Esophagus (tissue), 2 donors: Measurements from ENCODE around the gene PRDM2. TPM values are rescaled to one million over a fixed set of nuclear protein-coding genes. Genes with fewer than 3 reads are reported as not detected.
A peak's percentile ranks its signal among the peaks of the same experiment; 100 is the strongest.

Experiments used
- H3K27ac ChIP-seq, 2 donors: one replicate each; pipeline ENCODE4 v1.5.1; 2013; ENCODE audit warnings: low read depth in 2 of 2, mild to moderate bottlenecking in 2 of 2, inconsistent platforms in 1 of 2, low read length in 1 of 2, moderate library complexity in 1 of 2
- H3K27me3 ChIP-seq, 2 donors: one replicate each; pipeline ENCODE4 v1.6.1; 2013; ENCODE audit warnings: low read length in 2 of 2, control low read depth in 1 of 2, mild to moderate bottlenecking in 1 of 2; ENCODE audit not compliant: insufficient read depth in 2 of 2, control insufficient read depth in 1 of 2
- H3K36me3 ChIP-seq, 2 donors: one replicate each; pipeline ENCODE4 v1.6.1; 2013; ENCODE audit warnings: low read length in 1 of 2; ENCODE audit not compliant: control insufficient read depth in 2 of 2, insufficient read depth in 2 of 2
- H3K4me1 ChIP-seq, 2 donors: one replicate each; pipeline ENCODE4 v1.6.1; 2013; ENCODE audit warnings: low read length in 1 of 2; ENCODE audit not compliant: control insufficient read depth in 2 of 2, insufficient read depth in 2 of 2
- H3K4me3 ChIP-seq, 2 donors: one replicate each; pipeline ENCODE4 v1.5.1; 2013; ENCODE audit warnings: low read length in 2 of 2, mild to moderate bottlenecking in 2 of 2, low read depth in 1 of 2, moderate library complexity in 1 of 2
- H3K9me3 ChIP-seq, 2 donors: one replicate each; pipeline ENCODE4 v1.6.1; 2013; ENCODE audit warnings: mild to moderate bottlenecking in 2 of 2, low read depth in 1 of 2, low read length in 1 of 2, moderate library complexity in 1 of 2; ENCODE audit not compliant: control insufficient read depth in 2 of 2, insufficient read depth in 1 of 2
- WGBS, 2 donors: extraction: QIAGEN DNeasy Blood & Tissue Kit; methylation state at CpG; one replicate each; pipeline ENCODE4 v1.1.7; 2013; 5-methylcytosine and 5-hydroxymethylcytosine counted together
- polyA plus RNA-seq, 2 donors: library from polyadenylated mRNA; stranded (reverse); fragments of 200-250 nt; gene quantifications; one replicate each; pipeline ENCODE4 v1.2.3, GENCODE V29; 2013
- donor health status: healthy with polysubstance abuse.
- donor health status: Bipolar disorder and iron deficiency.

PRDM2 gene, protein sequence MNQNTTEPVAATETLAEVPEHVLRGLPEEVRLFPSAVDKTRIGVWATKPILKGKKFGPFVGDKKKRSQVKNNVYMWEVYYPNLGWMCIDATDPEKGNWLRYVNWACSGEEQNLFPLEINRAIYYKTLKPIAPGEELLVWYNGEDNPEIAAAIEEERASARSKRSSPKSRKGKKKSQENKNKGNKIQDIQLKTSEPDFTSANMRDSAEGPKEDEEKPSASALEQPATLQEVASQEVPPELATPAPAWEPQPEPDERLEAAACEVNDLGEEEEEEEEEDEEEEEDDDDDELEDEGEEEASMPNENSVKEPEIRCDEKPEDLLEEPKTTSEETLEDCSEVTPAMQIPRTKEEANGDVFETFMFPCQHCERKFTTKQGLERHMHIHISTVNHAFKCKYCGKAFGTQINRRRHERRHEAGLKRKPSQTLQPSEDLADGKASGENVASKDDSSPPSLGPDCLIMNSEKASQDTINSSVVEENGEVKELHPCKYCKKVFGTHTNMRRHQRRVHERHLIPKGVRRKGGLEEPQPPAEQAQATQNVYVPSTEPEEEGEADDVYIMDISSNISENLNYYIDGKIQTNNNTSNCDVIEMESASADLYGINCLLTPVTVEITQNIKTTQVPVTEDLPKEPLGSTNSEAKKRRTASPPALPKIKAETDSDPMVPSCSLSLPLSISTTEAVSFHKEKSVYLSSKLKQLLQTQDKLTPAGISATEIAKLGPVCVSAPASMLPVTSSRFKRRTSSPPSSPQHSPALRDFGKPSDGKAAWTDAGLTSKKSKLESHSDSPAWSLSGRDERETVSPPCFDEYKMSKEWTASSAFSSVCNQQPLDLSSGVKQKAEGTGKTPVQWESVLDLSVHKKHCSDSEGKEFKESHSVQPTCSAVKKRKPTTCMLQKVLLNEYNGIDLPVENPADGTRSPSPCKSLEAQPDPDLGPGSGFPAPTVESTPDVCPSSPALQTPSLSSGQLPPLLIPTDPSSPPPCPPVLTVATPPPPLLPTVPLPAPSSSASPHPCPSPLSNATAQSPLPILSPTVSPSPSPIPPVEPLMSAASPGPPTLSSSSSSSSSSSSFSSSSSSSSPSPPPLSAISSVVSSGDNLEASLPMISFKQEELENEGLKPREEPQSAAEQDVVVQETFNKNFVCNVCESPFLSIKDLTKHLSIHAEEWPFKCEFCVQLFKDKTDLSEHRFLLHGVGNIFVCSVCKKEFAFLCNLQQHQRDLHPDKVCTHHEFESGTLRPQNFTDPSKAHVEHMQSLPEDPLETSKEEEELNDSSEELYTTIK (N-terminal part only)
- polyA plus RNA-seq: 10 to 100 TPM; 12.1 to 16.0 TPM

DNA sequence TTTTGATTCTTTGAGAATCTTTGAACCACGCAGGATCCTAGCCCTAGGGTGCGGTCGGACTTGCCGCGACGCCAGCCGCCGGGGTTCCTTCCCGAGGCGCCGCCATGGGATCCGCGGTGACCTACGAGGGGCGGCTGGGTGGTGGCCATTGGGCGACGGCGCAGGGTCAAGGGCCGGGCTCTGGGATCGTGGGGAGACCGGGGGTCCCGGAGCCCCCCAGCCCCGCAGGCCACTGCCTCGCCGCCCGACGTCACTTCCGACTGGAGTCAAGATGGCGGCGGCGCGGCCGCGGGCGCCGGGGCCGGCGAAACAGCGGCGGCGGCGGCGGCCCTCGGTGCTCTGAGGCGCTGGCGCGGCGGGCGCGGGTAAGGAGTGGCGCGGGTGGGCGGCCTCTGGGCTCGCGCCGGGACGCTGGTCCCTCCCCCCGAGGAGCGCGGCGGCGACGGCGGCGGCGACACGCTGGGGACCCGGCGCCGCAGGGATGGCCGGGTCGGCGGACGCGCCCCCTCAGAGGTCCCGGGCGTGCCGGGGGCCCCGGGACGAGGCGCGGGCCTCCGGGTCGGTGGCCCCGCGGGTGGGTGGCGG is at the start of gene PRDM2:
Gene PRDM2 (plus strand): TSS at position 253 of the 585 bp plus-strand sequence. CDS start 15,418 bp downstream, outside the sequence.
- WGBS, 2 donors: 0 to 1% methylated on average over 62 to 87 of the region's 87 CpGs
- peak within 1 kb of the TSS; percentile 70 to 79 for H3K4me3 ChIP-seq
- H3K4me1 ChIP-seq: peaks cover 0 to 4% of the 10 kb centered on the region in 2 donors

DNA sequence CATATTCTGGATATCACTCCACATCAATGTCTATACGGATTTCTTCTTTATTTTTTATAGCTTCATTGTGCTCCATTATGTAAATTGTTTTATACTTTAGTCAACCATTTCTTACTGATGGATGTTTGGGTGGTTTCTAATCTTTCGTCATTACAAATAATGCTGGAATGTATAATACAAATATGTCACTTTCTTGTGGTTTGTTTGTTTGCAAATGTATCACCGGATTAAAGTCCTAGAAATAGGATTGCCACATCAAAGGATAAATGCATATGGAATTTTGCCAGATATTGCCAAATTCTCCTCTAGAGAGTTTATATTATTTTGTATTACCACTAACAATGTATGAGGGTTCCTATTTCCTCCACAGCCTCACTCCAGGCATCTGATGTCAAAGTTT is 48.7 kb upstream of the PRDM2 start:
- no peak overlapping the region for H3K27ac ChIP-seq
- H3K27me3 ChIP-seq: no peaks in the 10 kb centered on the region
- H3K36me3 ChIP-seq: no peaks in the 10 kb centered on the region
- no peak overlapping the region for H3K4me3 ChIP-seq
- H3K9me3 ChIP-seq: no peaks in the 10 kb centered on the region
- WGBS, 2 donors: 30 to 37% methylated on average over 3 of the region's 3 CpGs
- no peaks in the 10 kb centered on the region for H3K4me1 ChIP-seq

More for the DNA sequence above, at the start of gene PRDM2:
- no peaks in the 10 kb centered on the region for H3K9me3 ChIP-seq
- H3K36me3 ChIP-seq: no peaks in the 10 kb centered on the region
- H3K27ac ChIP-seq: peak within 1 kb of the TSS; percentile 93 to 97
- H3K27me3 ChIP-seq: no peaks in the 10 kb centered on the region

DNA sequence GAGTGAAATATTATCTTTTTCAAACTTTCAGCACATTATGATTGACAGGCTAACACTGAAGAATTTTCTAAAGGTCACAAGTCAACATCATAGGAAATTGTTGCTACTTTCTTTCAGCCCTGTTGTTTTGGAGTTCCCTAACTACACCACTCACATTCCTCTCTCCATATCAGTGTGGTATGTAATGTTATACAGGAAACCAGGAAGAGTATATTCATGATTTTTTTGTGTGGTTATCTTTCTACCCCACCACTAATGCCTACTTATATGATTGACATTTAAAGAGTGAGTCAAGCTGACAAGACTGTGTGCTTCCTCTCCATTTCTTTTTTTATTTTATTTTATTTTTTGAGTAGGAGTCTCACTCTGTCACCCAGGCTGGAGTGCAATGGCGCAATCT is 47.8 kb upstream of the PRDM2 start:
- no peak overlapping the region for H3K27ac ChIP-seq
- H3K27me3 ChIP-seq: no peaks in the 10 kb centered on the region
- no peaks in the 10 kb centered on the region for H3K4me1 ChIP-seq
- H3K4me3 ChIP-seq: no peak overlapping the region
- WGBS, 2 donors: 92 to 100% methylated on average over 1 of the region's 1 CpG
- no peaks in the 10 kb centered on the region for H3K36me3 ChIP-seq
- H3K9me3 ChIP-seq: no peaks in the 10 kb centered on the region

DNA sequence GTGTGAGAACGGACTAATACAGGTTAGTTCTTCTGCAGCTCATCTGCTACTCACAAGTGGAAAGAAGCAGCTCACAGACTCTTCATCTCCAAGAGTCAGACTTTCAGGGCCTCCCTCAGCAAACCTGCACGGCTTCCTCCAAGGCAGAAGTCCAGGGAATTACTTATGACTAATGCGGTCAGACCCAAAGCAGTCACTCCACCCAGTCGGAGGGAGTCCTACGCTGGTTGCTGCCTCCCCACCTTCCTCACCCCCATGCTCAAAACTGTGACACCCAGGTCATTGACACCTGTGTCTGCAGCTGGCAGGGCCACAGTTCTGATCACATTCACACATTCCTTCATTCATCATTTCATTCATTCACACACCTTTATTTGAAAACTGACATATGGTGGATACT is 38.4 kb upstream of the PRDM2 start:
- no peaks in the 10 kb centered on the region for H3K36me3 ChIP-seq
- H3K27me3 ChIP-seq: no peaks in the 10 kb centered on the region
- WGBS, 2 donors: 50 to 57% methylated on average over 5 of the region's 5 CpGs
- no peaks in the 10 kb centered on the region for H3K9me3 ChIP-seq
- peaks cover 0 to 2% of the 10 kb centered on the region in 2 donors for H3K4me1 ChIP-seq
- H3K4me3 ChIP-seq: no peak overlapping the region
- H3K27ac ChIP-seq: peak overlapping the region in 1 of 2 donors; percentile 30

DNA sequence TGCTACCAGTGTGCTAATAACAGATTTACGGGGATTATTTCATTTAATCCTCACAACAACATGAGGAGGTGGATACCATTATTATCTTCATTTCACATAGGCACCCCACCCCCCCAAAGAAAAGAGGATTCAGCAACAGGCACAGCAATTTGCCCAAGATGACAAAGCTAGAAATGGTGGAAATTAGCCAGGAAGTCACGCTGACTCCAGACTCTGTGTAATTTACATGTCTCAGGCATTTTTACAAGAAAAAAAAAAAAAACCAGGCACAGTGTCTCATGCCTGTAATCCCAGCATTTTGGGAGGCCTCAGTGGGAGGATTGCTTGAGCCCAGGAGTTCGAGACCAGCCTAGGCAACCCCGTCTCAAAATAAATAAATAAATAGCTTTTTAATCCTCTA is 37.5 kb upstream of the PRDM2 start:
- no peaks in the 10 kb centered on the region for H3K36me3 ChIP-seq
- H3K27me3 ChIP-seq: no peaks in the 10 kb centered on the region
- no peaks in the 10 kb centered on the region for H3K9me3 ChIP-seq
- H3K27ac ChIP-seq: no peak overlapping the region
- H3K4me1 ChIP-seq: peaks cover 0 to 2% of the 10 kb centered on the region in 2 donors
- WGBS, 2 donors: 43 to 46% methylated on average over 4 of the region's 4 CpGs
- H3K4me3 ChIP-seq: no peak overlapping the region

DNA sequence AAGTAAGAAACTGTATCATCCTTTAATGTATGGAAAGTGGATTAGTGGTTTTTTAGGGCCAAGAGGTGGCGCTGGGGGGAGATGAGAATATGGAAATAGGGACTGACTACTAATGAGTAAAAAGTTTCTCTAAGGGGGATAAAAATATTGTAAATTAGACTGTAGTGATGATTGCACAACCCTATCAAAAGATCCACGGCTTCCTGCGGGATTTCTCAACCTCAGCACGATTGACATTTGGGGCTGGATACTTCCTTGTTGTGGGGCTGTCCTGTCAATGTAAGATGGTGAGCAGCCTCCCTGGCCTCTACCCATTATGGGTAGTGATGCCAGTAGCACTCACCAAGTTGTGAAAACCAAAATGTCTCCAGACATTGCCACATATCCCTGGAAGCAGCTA is 36.0 kb upstream of the PRDM2 start:
- Histone ChIP-seq H3K4me3 (no peak overlapping the region), H3K36me3 (no peaks in the 10 kb centered on the region), H3K27me3 (no peaks in the 10 kb centered on the region), H3K9me3 (no peaks in the 10 kb centered on the region), H3K27ac (peak overlapping the region; percentile 45 to 47), H3K4me1 (peaks cover 0 to 2% of the 10 kb centered on the region in 2 donors)
- WGBS, 2 donors: 45 to 51% methylated on average over 4 of the region's 4 CpGs

DNA sequence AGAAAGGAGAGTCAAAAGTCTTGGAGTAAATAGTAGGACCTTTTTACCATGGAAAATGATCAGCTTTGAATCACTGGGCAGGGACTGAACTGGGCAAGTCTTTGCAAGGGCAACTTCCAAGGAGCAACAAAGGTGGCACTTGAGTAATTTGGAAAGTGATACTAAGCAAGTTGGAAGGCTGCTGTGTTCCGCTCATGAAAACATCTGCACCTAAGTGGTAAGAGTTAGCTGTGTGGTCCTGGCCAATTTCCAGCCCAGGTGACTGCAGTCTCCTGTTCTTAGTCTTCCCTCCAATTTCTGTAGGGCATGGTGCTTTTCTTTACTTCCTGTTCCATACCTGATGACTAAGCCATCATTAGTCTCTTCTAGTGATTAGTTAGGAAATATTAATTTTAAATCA is 35.5 kb upstream of the PRDM2 start:
- Histone ChIP-seq H3K36me3 (no peaks in the 10 kb centered on the region), H3K9me3 (no peaks in the 10 kb centered on the region), H3K27me3 (no peaks in the 10 kb centered on the region), H3K4me3 (no peak overlapping the region), H3K4me1 (peaks cover 0 to 2% of the 10 kb centered on the region in 2 donors), H3K27ac (peak overlapping the region in 1 of 2 donors; percentile 47)
- 39 to 42% methylated on average over 1 of the region's 1 CpG for WGBS, 2 donors

DNA sequence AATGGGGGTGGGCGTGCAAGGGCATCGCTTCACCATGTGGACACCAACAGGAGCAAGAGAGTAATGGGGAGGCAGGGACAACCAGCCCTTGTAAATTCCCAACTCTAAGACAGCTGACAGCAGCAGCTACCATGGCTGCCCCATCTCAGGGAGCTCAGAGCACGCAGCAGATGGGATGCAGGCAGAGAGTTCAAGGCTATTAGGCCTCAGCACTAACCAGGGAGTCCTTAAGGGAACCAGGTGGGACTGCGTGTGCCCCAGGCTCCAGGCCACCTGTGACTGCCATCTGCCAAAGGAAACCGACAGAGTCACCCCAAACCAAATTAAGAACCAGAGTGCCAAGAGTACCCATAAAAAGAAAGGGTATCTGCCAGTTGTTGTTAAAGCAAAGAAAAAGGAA is 33.7 kb upstream of the PRDM2 start:
- Histone ChIP-seq H3K9me3 (no peaks in the 10 kb centered on the region), H3K27ac (no peak overlapping the region), H3K4me3 (no peak overlapping the region), H3K4me1 (peaks cover 0 to 2% of the 10 kb centered on the region in 2 donors), H3K27me3 (no peaks in the 10 kb centered on the region), H3K36me3 (no peaks in the 10 kb centered on the region)
- WGBS, 2 donors: 80 to 82% methylated on average over 5 of the region's 5 CpGs

DNA sequence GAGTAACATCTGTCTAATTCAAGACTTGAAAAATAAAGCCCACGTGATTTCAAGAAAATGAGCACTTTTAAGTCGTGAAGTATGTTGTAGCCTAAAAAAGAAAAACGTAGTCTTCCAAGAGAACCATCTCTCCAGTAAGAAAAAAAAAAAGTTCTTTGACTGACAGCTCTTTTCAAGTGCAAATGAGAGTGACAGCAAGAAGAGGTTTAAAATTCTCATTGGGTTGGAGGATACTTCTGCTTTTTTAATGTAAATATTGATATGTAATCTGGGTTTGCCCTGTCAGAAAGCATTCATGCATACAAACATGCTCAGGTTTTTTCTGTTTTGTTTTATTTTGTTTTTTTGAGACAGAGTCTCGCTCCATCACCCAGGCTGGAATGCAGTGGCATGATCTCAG is 32.3 kb upstream of the PRDM2 start:
- H3K27me3 ChIP-seq: no peaks in the 10 kb centered on the region
- 73 to 79% methylated on average over 4 of the region's 4 CpGs for WGBS, 2 donors
- no peaks in the 10 kb centered on the region for H3K36me3 ChIP-seq

More for the DNA sequence above, 32.3 kb upstream of the PRDM2 start:
- H3K4me3 ChIP-seq: no peak overlapping the region
- H3K27ac ChIP-seq: no peak overlapping the region
- H3K9me3 ChIP-seq: no peaks in the 10 kb centered on the region
- H3K4me1 ChIP-seq: peaks cover 0 to 2% of the 10 kb centered on the region in 2 donors
